ENCODE measurements around the gene PDE11A. TPM values are rescaled to one million over a fixed set of nuclear protein-coding genes. Genes with fewer than 3 reads are reported as not detected.

PDE11A gene
- polyA plus RNA-seq, 1 donor = 1.5 TPM

DNA sequence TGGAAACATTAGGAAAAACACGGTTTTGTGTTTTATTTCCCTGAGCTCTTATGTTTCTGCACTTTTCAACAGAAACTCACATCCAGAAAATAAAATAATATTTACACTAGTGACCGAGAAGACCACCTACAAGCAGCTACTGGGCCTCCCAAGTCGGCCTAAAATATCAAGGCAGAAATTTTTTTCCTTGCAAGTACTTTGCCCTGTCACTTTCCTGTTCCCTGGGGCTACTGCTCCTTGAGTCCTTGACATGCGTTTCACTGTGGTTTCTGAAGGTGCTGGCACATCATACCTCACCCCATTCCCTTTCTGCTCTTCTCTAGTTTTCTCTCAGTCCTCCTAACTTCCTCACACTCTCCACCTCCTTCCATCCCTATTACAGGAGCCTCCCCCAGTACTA, 400.9 kb downstream of the PDE11A start:
- Histone ChIP-seq H3K27me3 (ENCODE audit: control insufficient read depth, insufficient read depth, low read length) (no peaks in the 10 kb centered on the region), H3K4me3 (ENCODE audit: low read length) (no peak overlapping the region), H3K27ac (ENCODE audit: low read length) (no peak overlapping the region), H3K9me3 (ENCODE audit: control insufficient read depth, low read depth, low read length) (no peaks in the 10 kb centered on the region), H3K4me1 (ENCODE audit: control insufficient read depth, insufficient read depth, low read length) (no peaks in the 10 kb centered on the region), H3K36me3 (ENCODE audit: control insufficient read depth, insufficient read depth, low read length) (no peaks in the 10 kb centered on the region)
- no CpG with 5 or more reads among the region's 4 CpGs for WGBS (ENCODE audit: insufficient coverage, low lambda C conversion rate)
- DNase-seq = no peak

DNA sequence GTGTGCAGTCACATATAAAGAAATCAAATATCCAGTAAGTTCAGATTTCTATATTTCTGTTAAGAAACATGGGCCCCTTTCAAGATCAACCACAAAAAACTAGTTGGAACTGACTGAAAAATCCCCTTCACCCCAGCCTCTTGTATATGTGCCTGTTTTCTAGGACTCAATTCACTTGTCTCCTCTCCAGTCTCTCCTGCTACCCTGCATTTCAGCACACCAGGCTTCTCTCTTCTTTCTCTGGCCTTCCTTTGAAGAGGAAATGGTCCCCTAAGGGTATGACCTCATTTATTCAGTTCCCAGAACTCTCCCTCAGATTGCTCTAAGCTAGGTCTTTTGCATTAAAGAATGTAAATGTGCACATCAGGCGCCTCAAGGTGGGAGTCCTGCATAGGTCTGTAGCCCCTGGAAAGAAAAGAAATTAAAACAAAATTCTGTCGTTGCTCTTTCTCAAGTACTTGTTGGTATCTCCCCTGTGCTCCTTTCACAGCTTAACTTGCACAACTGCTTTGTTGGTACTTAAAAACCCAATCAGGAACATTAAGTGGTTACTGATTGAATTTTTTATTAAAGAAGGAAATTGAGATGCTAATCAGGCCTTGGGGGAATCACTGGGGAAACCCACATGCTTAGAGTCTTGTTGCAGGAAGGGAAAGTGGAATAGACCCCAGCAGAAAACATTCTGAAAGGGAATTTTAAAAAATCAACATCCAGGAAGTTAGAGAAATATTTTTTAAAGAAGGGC, 401.6 kb downstream of the PDE11A start:
- WGBS (ENCODE audit: insufficient coverage, low lambda C conversion rate) = 29% methylated on average over 1 of the region's 2 CpGs
- Histone ChIP-seq H3K36me3 (ENCODE audit: control insufficient read depth, insufficient read depth, low read length) (no peaks in the 10 kb centered on the region), H3K9me3 (ENCODE audit: control insufficient read depth, low read depth, low read length) (no peaks in the 10 kb centered on the region), H3K4me3 (ENCODE audit: low read length) (no peak overlapping the region), H3K27ac (ENCODE audit: low read length) (no peak overlapping the region), H3K4me1 (ENCODE audit: control insufficient read depth, insufficient read depth, low read length) (no peaks in the 10 kb centered on the region), H3K27me3 (ENCODE audit: control insufficient read depth, insufficient read depth, low read length) (no peaks in the 10 kb centered on the region)
- DNase-seq = no peak

DNA sequence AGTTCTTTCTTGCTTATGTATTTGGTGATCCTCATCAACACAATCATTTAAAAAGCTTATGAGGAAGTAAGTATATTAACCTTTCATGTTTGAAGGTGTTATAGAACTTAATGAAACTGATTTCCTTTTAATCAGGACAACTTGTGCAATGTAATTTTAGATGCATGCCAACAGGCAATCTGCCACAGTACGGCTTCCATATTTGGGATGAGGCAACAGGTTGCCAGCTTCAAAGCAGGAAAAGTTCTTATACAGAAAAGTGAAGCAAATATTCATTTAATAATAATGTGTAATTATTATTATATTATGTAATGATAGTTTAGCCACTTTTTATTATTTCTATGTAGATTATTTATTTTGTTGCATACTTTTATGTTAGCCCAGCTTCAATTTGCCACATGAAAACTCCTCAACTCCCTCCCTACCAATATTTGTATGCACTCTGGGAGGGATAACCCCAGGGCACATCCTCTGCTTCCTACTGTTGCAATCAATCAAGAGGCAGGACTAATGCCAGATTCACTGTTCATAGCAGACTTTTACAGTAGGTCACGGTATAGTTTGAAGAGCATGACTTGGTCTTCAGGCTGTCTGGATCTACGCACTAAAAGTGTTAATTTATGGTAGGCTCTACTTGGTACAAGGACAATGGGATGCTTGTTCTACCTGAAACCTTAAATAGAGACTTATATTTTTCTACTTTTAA, 402.8 kb downstream of the PDE11A start:
- 86% methylated on average over 1 of the region's 3 CpGs for WGBS (ENCODE audit: insufficient coverage, low lambda C conversion rate)
- Histone ChIP-seq H3K27me3 (ENCODE audit: control insufficient read depth, insufficient read depth, low read length) (no peaks in the 10 kb centered on the region), H3K36me3 (ENCODE audit: control insufficient read depth, insufficient read depth, low read length) (no peaks in the 10 kb centered on the region), H3K9me3 (ENCODE audit: control insufficient read depth, low read depth, low read length) (no peaks in the 10 kb centered on the region), H3K27ac (ENCODE audit: low read length) (no peak overlapping the region), H3K4me3 (ENCODE audit: low read length) (no peak overlapping the region), H3K4me1 (ENCODE audit: control insufficient read depth, insufficient read depth, low read length) (no peaks in the 10 kb centered on the region)
- DNase-seq = no peak

DNA sequence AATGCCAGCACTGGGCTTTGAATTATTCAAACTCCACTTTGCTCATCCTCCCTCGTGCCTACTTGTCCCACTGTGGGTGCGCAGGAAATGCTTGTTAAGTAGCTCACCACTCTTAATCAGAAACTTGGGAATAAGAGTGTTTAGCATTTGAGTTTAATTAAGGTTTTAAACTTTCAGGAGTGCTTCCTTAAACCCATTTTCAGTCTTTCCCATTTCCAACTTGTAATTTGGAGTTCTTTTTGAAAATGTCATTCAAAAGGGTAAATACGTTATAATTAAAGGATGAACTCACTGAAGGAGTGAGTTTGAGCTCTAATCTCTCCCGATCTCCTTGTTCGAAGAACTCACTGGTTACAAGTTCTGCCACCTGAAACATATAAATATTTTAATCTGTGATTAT, 403.4 kb downstream of the PDE11A start:
- Histone ChIP-seq H3K9me3 (ENCODE audit: control insufficient read depth, low read depth, low read length) (no peaks in the 10 kb centered on the region), H3K36me3 (ENCODE audit: control insufficient read depth, insufficient read depth, low read length) (no peaks in the 10 kb centered on the region), H3K27me3 (ENCODE audit: control insufficient read depth, insufficient read depth, low read length) (no peaks in the 10 kb centered on the region), H3K4me1 (ENCODE audit: control insufficient read depth, insufficient read depth, low read length) (no peaks in the 10 kb centered on the region), H3K4me3 (ENCODE audit: low read length) (no peak overlapping the region), H3K27ac (ENCODE audit: low read length) (no peak overlapping the region)
- 90% methylated on average over 2 of the region's 5 CpGs for WGBS (ENCODE audit: insufficient coverage, low lambda C conversion rate)
- DNase-seq = no peak

DNA sequence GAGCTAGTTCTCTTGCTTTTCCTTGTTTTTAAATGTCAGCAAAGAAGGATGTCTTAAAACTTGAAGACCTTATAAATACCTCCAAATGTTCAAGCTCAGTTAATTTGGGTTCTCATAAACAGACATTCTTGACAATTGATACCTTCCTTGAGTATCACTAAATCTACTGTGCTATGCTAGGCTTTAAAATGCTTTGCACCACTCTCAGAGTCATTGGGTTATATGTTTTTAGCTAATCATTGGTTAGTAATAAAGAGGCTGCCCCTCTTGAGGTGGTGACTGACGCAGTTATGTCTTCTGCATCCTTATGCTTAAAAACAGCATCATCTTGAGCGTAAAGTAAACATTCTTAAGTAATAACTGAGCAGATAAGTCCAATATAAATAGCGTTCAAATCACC, 404.0 kb downstream of the PDE11A start:
- no peak overlapping the region for H3K27ac ChIP-seq (ENCODE audit: low read length)
- H3K27me3 ChIP-seq (ENCODE audit: control insufficient read depth, insufficient read depth, low read length) = no peaks in the 10 kb centered on the region
- WGBS (ENCODE audit: insufficient coverage, low lambda C conversion rate) = 100% methylated on average over 1 of the region's 3 CpGs
- DNase-seq = no peak
- no peaks in the 10 kb centered on the region for H3K9me3 ChIP-seq (ENCODE audit: control insufficient read depth, low read depth, low read length)
- no peak overlapping the region for H3K4me3 ChIP-seq (ENCODE audit: low read length)
- no peaks in the 10 kb centered on the region for H3K36me3 ChIP-seq (ENCODE audit: control insufficient read depth, insufficient read depth, low read length)
- no peaks in the 10 kb centered on the region for H3K4me1 ChIP-seq (ENCODE audit: control insufficient read depth, insufficient read depth, low read length)

DNA sequence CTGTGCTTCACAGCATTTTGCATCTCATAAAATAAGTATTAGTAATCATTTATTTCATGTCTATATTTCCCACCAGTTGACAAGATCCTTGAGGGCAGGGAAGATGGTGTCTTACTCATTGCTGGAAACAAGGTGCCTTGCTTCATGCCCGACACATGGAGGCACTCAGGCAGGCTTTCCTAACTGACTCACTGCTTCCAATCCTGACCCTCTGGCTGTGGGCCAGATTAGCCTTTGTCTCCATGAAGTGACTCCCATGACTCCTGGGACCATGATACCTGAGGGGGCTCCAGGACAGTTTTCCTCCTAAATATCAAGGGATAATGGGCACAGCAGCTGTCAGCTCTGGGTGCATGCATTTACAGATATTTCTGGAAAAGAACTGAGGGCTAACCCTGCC, 405.0 kb downstream of the PDE11A start:
- Histone ChIP-seq H3K4me3 (ENCODE audit: low read length) (no peak overlapping the region), H3K27me3 (ENCODE audit: control insufficient read depth, insufficient read depth, low read length) (no peaks in the 10 kb centered on the region), H3K27ac (ENCODE audit: low read length) (no peak overlapping the region), H3K9me3 (ENCODE audit: control insufficient read depth, low read depth, low read length) (no peaks in the 10 kb centered on the region), H3K4me1 (ENCODE audit: control insufficient read depth, insufficient read depth, low read length) (no peaks in the 10 kb centered on the region), H3K36me3 (ENCODE audit: control insufficient read depth, insufficient read depth, low read length) (no peaks in the 10 kb centered on the region)
- WGBS (ENCODE audit: insufficient coverage, low lambda C conversion rate) = no CpG with 5 or more reads among the region's 1 CpG
- no peak for DNase-seq

DNA sequence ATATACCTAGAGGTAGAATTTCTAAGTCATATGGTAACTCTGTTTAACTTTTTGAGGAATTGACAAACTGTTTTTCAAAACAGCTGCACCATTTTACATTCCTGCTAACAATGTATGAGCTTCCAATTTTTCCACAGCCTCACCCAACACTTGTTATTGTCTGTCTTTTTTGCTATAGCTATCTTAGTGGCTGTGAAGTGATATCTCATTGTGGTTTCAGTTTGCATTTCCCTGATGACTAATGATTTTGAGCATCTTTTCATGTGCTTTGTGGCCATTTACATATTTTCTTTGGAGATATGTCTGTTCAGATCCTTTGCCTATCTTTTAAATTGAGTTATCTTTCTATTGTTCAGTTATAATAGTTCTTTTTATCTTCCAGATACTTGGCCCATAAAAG, 406.2 kb downstream of the PDE11A start:
- no peak for DNase-seq
- no peak overlapping the region for H3K4me3 ChIP-seq (ENCODE audit: low read length)
- H3K9me3 ChIP-seq (ENCODE audit: control insufficient read depth, low read depth, low read length) = no peaks in the 10 kb centered on the region
- no peaks in the 10 kb centered on the region for H3K27me3 ChIP-seq (ENCODE audit: control insufficient read depth, insufficient read depth, low read length)
- H3K36me3 ChIP-seq (ENCODE audit: control insufficient read depth, insufficient read depth, low read length) = no peaks in the 10 kb centered on the region
- no peaks in the 10 kb centered on the region for H3K4me1 ChIP-seq (ENCODE audit: control insufficient read depth, insufficient read depth, low read length)
- H3K27ac ChIP-seq (ENCODE audit: low read length) = no peak overlapping the region

DNA sequence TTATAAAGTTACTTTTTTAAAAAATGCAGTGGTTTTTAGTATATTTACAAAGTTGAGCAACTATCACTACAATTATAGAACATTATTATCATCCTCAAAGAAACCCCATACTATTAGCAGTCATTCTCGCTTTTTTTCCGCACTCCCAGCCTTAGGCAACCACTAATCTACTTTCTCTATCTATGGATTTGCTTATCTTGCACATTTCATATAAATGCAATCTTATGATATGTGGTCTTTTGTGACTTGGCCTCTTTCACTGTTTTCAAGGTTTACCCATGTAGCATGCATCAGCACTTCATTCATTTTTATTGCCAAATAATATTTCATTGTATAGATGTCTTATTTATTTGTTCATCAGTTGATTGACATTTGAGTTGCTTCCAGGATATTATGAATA, 406.6 kb downstream of the PDE11A start:
- H3K9me3 ChIP-seq (ENCODE audit: control insufficient read depth, low read depth, low read length) = no peaks in the 10 kb centered on the region
- H3K4me3 ChIP-seq (ENCODE audit: low read length) = no peak overlapping the region
- no peak overlapping the region for H3K27ac ChIP-seq (ENCODE audit: low read length)
- WGBS (ENCODE audit: insufficient coverage, low lambda C conversion rate) = 50% methylated on average over 2 of the region's 2 CpGs
- H3K36me3 ChIP-seq (ENCODE audit: control insufficient read depth, insufficient read depth, low read length) = no peaks in the 10 kb centered on the region
- no peaks in the 10 kb centered on the region for H3K27me3 ChIP-seq (ENCODE audit: control insufficient read depth, insufficient read depth, low read length)
- DNase-seq = no peak
- H3K4me1 ChIP-seq (ENCODE audit: control insufficient read depth, insufficient read depth, low read length) = no peaks in the 10 kb centered on the region

DNA sequence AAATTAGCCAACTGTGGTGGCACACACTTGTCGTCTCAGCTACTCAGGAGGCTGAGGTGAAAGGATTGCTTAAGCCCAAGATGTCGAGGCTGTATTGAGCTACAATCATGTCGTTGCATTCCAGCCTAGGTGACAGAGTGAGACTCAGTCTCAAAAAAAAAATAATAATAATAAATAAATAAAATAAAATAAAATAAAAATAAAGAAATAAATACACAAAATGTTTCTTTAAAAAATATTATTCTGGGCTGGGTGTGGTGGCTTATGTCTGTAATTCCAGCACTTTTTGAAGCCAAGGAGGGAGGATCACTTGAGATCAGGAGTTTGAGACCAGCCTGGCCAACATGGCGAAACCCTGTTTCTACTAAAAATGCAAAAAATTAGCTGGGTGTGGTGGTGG, 407.2 kb downstream of the PDE11A start:
- WGBS (ENCODE audit: insufficient coverage, low lambda C conversion rate) = no CpG with 5 or more reads among the region's 4 CpGs
- H3K36me3 ChIP-seq (ENCODE audit: control insufficient read depth, insufficient read depth, low read length) = no peaks in the 10 kb centered on the region

GRCh38 chr2:177662895-177663294, 409.7 kb downstream of the PDE11A start:
- Histone ChIP-seq H3K27me3 (ENCODE audit: control insufficient read depth, insufficient read depth, low read length) (no peaks in the 10 kb centered on the region), H3K36me3 (ENCODE audit: control insufficient read depth, insufficient read depth, low read length) (no peaks in the 10 kb centered on the region), H3K4me1 (ENCODE audit: control insufficient read depth, insufficient read depth, low read length) (no peaks in the 10 kb centered on the region), H3K4me3 (ENCODE audit: low read length) (no peak overlapping the region), H3K9me3 (ENCODE audit: control insufficient read depth, low read depth, low read length) (no peaks in the 10 kb centered on the region), H3K27ac (ENCODE audit: low read length) (no peak overlapping the region)
- DNase-seq = no peak
- no CpG with 5 or more reads among the region's 4 CpGs for WGBS (ENCODE audit: insufficient coverage, low lambda C conversion rate)

More for the DNA sequence above, 407.2 kb downstream of the PDE11A start:
- Histone ChIP-seq H3K27me3 (ENCODE audit: control insufficient read depth, insufficient read depth, low read length) (no peaks in the 10 kb centered on the region), H3K4me3 (ENCODE audit: low read length) (no peak overlapping the region), H3K27ac (ENCODE audit: low read length) (no peak overlapping the region), H3K9me3 (ENCODE audit: control insufficient read depth, low read depth, low read length) (no peaks in the 10 kb centered on the region), H3K4me1 (ENCODE audit: control insufficient read depth, insufficient read depth, low read length) (no peaks in the 10 kb centered on the region)
- no peak for DNase-seq

DNA sequence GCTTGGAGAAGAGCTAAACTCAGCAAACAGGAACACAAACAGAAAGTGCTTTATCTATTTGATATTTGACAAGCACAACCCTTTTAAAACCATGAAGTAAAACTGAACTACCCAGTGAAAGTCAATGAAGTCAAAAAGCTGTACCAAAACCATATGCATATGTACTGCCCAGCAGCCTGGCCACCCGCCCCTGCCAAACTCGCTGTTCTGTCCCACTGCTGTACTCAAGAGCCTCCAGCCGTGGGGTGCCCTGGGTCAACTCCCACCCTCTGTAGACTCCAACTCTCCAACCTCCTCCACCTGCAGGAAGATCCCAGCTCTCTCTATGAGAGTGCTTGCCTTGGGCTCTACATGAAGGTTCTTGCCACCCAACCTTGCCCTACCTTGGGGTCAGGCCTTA, 411.8 kb downstream of the PDE11A start:
- no peaks in the 10 kb centered on the region for H3K4me1 ChIP-seq (ENCODE audit: control insufficient read depth, insufficient read depth, low read length)
- WGBS (ENCODE audit: insufficient coverage, low lambda C conversion rate) = no CpG with 5 or more reads among the region's 3 CpGs
- H3K36me3 ChIP-seq (ENCODE audit: control insufficient read depth, insufficient read depth, low read length) = no peaks in the 10 kb centered on the region
- H3K4me3 ChIP-seq (ENCODE audit: low read length) = no peak overlapping the region
- no peaks in the 10 kb centered on the region for H3K27me3 ChIP-seq (ENCODE audit: control insufficient read depth, insufficient read depth, low read length)
- H3K27ac ChIP-seq (ENCODE audit: low read length) = no peak overlapping the region
- DNase-seq = no peak
- H3K9me3 ChIP-seq (ENCODE audit: control insufficient read depth, low read depth, low read length) = no peaks in the 10 kb centered on the region

All from large intestine (tissue), 3 donors.